PC-3 (cell line): ENCODE results near the gene CST6. TPM values are rescaled to one million over a fixed set of nuclear protein-coding genes. Genes with fewer than 3 reads are reported as not detected.

Source experiments
- ATAC-seq: fragments of 200-7000 bp; cut with Tn5 transposase; 2 replicates; pipeline ENCODE4 v1.9.1; 2020; ENCODE audit warnings: mild to moderate bottlenecking, moderate library complexity
- BruUV-seq: library from RNA; stranded (reverse); fragments of 400-500 nt; replicated peaks from 2 replicates; lab custom pipeline; 2021; lab: Mats Ljungman, UMichigan
- CTCF ChIA-PET: fragments of 300-600 bp; sonication (Branson Sonifier 250); formaldehyde crosslinking; loops from one replicate; lab custom pipeline; 2022; ENCODE audit warnings: antibody characterized with exemption; lab: Charles Lee
- POLR2A ChIA-PET: fragments of 300-600 bp; sonication (Branson Sonifier 250); formaldehyde crosslinking; loops from one replicate; lab custom pipeline; 2022; ENCODE audit warnings: antibody characterized with exemption; ENCODE audit not compliant: unreplicated experiment; lab: Charles Lee
- DNase-seq: peaks from one replicate; pipeline ENCODE4 v3.0.0-alpha.2; 2015
- H2AFZ ChIP-seq: fragments of 300-600 bp; sonication (generic); 2 replicates; pipeline ENCODE4 v1.6.0; 2016; ENCODE audit warnings: antibody characterized with exemption, low read length
- H3F3A ChIP-seq: fragments of 300-600 bp; sonication (generic); one replicate; pipeline ENCODE4 v1.6.0; 2017; ENCODE audit warnings: antibody characterized with exemption, low read length, control low read depth, mild to moderate bottlenecking; ENCODE audit not compliant: unreplicated experiment
- H3K27ac ChIP-seq: fragments of 300-600 bp; sonication (generic); 2 replicates; pipeline ENCODE4 v1.5.1; 2016; ENCODE audit warnings: mild to moderate bottlenecking, low read length
- H3K27me3 ChIP-seq: fragments of 300-600 bp; sonication (generic); 2 replicates; pipeline ENCODE4 v1.6.1; 2016; ENCODE audit warnings: low read length, mixed read lengths
- H3K36me3 ChIP-seq: fragments of 300-600 bp; sonication (generic); 2 replicates; pipeline ENCODE4 v1.6.1; 2016; ENCODE audit warnings: low read depth, mixed run types, low read length, mixed read lengths
- H3K4me1 ChIP-seq: fragments of 300-600 bp; sonication (generic); 2 replicates; pipeline ENCODE4 v1.5.1; 2016; ENCODE audit warnings: low read length; ENCODE audit not compliant: insufficient read depth
- H3K4me2 ChIP-seq: fragments of 300-600 bp; sonication (generic); 2 replicates; pipeline ENCODE4 v1.6.0; 2016; ENCODE audit warnings: low read length
- H3K4me3 ChIP-seq: fragments of 300-600 bp; sonication (generic); 2 replicates; pipeline ENCODE4 v1.5.1; 2016; ENCODE audit warnings: mild to moderate bottlenecking, low read length, mixed read lengths
- H3K79me2 ChIP-seq: fragments of 300-600 bp; sonication (generic); 2 replicates; pipeline ENCODE4 v1.6.1; 2017; ENCODE audit warnings: low read length, mixed read lengths
- H3K9ac ChIP-seq: fragments of 300-600 bp; sonication (generic); 2 replicates; pipeline ENCODE4 v1.6.0; 2016; ENCODE audit warnings: mild to moderate bottlenecking, low read length
- H3K9me2 ChIP-seq: fragments of 300-600 bp; sonication (generic); replicated peaks from 2 replicates; pipeline ENCODE4 v1.6.1; 2016; ENCODE audit warnings: mixed run types, low read length, mixed read lengths
- H3K9me3 ChIP-seq: fragments of 300-600 bp; sonication (generic); 2 replicates; pipeline ENCODE4 v1.6.1; 2016; ENCODE audit warnings: low read length, mixed read lengths
- H4K20me1 ChIP-seq: fragments of 300-600 bp; sonication (generic); 2 replicates; pipeline ENCODE4 v1.6.1; 2016; ENCODE audit warnings: low read length, mixed read lengths
- EZH2 ChIP-seq: fragments of 300-600 bp; sonication (generic); IDR thresholded peaks from one replicate; pipeline ENCODE4 v1.6.1; 2017; ENCODE audit warnings: antibody characterized with exemption, mild to moderate bottlenecking, low read length; ENCODE audit not compliant: unreplicated experiment
- EZH2phosphoT487 ChIP-seq: fragments of 300-600 bp; sonication (generic); IDR thresholded peaks from 2 replicates; pipeline ENCODE4 v1.6.1; 2018; ENCODE audit warnings: mild to moderate bottlenecking, antibody characterized with exemption, low read length, borderline replicate concordance
- intact Hi-C: fragments of 100-400 bp; cut with micrococcal nuclease; formaldehyde crosslinking; loops from 2 replicates; pipeline ENCODE4 v1.9.0; 2023
- total RNA-seq: library from RNA; depleted of rRNA; stranded (reverse); fragments of >200 nt; gene quantifications from 2 replicates; pipeline ENCODE4 v1.2.3, GENCODE V29; 2014
- TF ChIP-seq, protein P1 (sequence below): fragments of 300-600 bp; sonication (generic); conservative IDR thresholded peaks from 2 replicates; pipeline ENCODE4 v1.5.1; 2017; ENCODE audit warnings: antibody characterized with exemption, low read depth, mild to moderate bottlenecking, low read length

The CST6 gene
- total RNA-seq, 1 experiment from 2014 or later = 84.2 TPM

DNA sequence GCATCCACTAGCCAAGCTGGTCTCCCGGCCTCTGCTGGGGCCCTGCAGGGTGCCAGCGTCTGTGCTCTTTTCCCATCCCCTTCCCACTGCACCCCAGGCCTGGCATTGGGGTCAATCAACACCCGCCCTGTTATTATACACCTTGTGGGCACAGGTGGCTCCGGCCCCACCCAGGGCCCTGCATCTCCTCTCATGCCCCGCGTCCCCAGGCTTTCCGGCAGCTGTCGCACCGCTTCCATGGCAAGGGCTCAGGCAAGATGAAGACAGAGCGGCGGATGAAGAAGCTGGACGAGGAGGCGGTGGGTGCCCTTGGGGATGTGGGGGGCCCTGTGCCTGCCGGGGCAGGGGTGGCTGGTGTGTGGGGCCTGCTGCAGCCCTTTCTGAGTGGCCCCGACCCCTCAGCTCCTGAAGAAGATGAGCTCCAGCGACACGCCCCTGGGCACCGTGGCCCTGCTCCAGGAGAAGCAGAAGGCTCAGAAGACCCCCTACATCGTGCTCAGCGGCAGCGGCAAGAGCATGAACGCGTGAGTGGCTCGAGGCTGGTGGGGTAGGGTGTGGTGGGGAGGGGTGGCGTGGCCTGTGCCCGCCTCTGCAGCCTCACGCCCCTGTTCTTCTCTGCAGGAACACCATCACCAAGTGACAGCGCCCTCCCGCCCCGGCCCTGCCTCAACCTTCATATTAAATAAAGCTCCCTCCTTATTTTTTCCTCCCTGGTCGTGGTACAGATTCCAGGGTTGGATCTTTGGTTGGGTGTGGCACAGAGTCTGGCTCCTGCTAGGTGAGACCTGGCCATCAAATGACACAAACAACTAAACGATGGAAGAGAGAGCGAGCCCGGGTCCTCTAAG lies 33.2 kb upstream of the CST6 start:
- no peak overlapping the region for H3K9ac ChIP-seq

GRCh38 chr11:65979261-65979759 lies 32.5 kb upstream of the CST6 start:
- Histone ChIP-seq H3K9ac (no peak overlapping the region), H3K36me3 (peaks cover 28% of the 10 kb centered on the region)
- CTCF ChIA-PET = no interaction called here

More for the DNA sequence above, 33.2 kb upstream of the CST6 start:
- peaks cover 28% of the 10 kb centered on the region for H3K36me3 ChIP-seq
- H3K4me1 ChIP-seq = peaks cover under 1% of the 10 kb centered on the region; the same call in 1 of the 2 replicates
- no peaks in the 10 kb centered on the region for H3F3A ChIP-seq
- intact Hi-C loops = no loop called here
- no peaks in the 10 kb centered on the region for H3K9me3 ChIP-seq
- no peaks in the 10 kb centered on the region for H3K9me2 ChIP-seq
- no peak overlapping the region for H3K4me2 ChIP-seq
- no peak for ATAC-seq
- ChIA-PET CTCF (no interaction called here), POLR2A (interaction anchor here (0.5 kb wide), 1 partner anchor 83 kb away, joined by 3 read pairs; no protein-coding TSS in a partner anchor)
- DNase-seq = no peak
- no TSS peak for BruUV-seq
- TF ChIP-seq EZH2 (no peak), EZH2phosphoT487 (no peak)
- TF ChIP-seq, protein P1, sequence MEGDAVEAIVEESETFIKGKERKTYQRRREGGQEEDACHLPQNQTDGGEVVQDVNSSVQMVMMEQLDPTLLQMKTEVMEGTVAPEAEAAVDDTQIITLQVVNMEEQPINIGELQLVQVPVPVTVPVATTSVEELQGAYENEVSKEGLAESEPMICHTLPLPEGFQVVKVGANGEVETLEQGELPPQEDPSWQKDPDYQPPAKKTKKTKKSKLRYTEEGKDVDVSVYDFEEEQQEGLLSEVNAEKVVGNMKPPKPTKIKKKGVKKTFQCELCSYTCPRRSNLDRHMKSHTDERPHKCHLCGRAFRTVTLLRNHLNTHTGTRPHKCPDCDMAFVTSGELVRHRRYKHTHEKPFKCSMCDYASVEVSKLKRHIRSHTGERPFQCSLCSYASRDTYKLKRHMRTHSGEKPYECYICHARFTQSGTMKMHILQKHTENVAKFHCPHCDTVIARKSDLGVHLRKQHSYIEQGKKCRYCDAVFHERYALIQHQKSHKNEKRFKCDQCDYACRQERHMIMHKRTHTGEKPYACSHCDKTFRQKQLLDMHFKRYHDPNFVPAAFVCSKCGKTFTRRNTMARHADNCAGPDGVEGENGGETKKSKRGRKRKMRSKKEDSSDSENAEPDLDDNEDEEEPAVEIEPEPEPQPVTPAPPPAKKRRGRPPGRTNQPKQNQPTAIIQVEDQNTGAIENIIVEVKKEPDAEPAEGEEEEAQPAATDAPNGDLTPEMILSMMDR = no peak
- no peaks in the 10 kb centered on the region for H3K27me3 ChIP-seq
- no peaks in the 10 kb centered on the region for H4K20me1 ChIP-seq
- H3K79me2 ChIP-seq = no peaks in the 10 kb centered on the region
- H3K27ac ChIP-seq = no peak overlapping the region
- no peak overlapping the region for H3K4me3 ChIP-seq
- H2AFZ ChIP-seq = no peak overlapping the region

More at GRCh38 chr11:65979261-65979759, 32.5 kb upstream of the CST6 start:
- no peak overlapping the region for H3K4me2 ChIP-seq
- no peak overlapping the region for H2AFZ ChIP-seq
- H3K79me2 ChIP-seq = no peaks in the 10 kb centered on the region
- no peaks in the 10 kb centered on the region for H3F3A ChIP-seq
- H3K4me3 ChIP-seq = no peak overlapping the region
- no TSS peak for BruUV-seq
- no peaks in the 10 kb centered on the region for H3K9me3 ChIP-seq
- POLR2A ChIA-PET = interaction anchor here (0.5 kb wide), 1 partner anchor 84 kb away, joined by 3 read pairs; no protein-coding TSS in a partner anchor
- H3K9me2 ChIP-seq = no peaks in the 10 kb centered on the region
- no peaks in the 10 kb centered on the region for H3K4me1 ChIP-seq
- no peak for ATAC-seq
- TF ChIP-seq, protein P1 = no peak
- TF ChIP-seq EZH2 (no peak), EZH2phosphoT487 (no peak)
- H4K20me1 ChIP-seq = no peaks in the 10 kb centered on the region
- DNase-seq = no peak
- H3K27ac ChIP-seq = no peak overlapping the region
- intact Hi-C loops = no loop called here
- H3K27me3 ChIP-seq = no peaks in the 10 kb centered on the region
